Retinal pigment epithelial cell (primary cell): ENCODE results near the gene SNRK.
A peak's percentile ranks its signal among the peaks of the same experiment; 100 is the strongest.

Experiments
- DNase-seq: peaks from one replicate; pipeline ENCODE4 v3.0.0-alpha.2; 2010; ENCODE audit warnings: low read depth
- H3K4me3 ChIP-seq: 2 replicates; pipeline ENCODE4 v1.5.1; 2011; ENCODE audit warnings: mild to moderate bottlenecking, low read length, control low read depth, moderate library complexity
- TF ChIP-seq, protein P1 (sequence below): conservative IDR thresholded peaks from 2 replicates; pipeline ENCODE4 v1.5.1; 2011; ENCODE audit warnings: low read depth, low read length, control low read depth, inconsistent platforms

The SNRK gene

DNA sequence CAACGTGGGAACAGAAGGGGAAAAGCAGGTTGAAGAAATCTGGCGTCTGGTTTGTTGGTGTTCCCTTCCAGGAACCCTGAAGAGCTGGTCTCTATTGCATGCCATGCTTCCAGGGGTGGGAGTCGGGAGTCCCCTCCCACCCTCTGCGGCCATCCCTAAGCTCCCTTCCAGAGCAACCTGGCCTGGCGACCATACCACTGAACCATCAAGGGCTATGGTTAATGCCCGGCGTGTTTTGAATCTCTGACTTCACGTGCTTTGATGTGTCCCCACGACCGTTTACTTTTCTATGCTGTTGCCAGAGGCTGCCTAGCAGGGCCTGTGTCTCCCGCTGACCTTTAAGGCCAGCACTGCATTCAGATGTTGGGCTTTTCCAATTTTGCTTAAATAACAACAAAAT is 696 bp upstream of the SNRK start:
- DNase-seq: no peak
- peak overlapping the region; percentile 76 for H3K4me3 ChIP-seq
- TF ChIP-seq, protein P1, sequence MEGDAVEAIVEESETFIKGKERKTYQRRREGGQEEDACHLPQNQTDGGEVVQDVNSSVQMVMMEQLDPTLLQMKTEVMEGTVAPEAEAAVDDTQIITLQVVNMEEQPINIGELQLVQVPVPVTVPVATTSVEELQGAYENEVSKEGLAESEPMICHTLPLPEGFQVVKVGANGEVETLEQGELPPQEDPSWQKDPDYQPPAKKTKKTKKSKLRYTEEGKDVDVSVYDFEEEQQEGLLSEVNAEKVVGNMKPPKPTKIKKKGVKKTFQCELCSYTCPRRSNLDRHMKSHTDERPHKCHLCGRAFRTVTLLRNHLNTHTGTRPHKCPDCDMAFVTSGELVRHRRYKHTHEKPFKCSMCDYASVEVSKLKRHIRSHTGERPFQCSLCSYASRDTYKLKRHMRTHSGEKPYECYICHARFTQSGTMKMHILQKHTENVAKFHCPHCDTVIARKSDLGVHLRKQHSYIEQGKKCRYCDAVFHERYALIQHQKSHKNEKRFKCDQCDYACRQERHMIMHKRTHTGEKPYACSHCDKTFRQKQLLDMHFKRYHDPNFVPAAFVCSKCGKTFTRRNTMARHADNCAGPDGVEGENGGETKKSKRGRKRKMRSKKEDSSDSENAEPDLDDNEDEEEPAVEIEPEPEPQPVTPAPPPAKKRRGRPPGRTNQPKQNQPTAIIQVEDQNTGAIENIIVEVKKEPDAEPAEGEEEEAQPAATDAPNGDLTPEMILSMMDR: no peak

DNA sequence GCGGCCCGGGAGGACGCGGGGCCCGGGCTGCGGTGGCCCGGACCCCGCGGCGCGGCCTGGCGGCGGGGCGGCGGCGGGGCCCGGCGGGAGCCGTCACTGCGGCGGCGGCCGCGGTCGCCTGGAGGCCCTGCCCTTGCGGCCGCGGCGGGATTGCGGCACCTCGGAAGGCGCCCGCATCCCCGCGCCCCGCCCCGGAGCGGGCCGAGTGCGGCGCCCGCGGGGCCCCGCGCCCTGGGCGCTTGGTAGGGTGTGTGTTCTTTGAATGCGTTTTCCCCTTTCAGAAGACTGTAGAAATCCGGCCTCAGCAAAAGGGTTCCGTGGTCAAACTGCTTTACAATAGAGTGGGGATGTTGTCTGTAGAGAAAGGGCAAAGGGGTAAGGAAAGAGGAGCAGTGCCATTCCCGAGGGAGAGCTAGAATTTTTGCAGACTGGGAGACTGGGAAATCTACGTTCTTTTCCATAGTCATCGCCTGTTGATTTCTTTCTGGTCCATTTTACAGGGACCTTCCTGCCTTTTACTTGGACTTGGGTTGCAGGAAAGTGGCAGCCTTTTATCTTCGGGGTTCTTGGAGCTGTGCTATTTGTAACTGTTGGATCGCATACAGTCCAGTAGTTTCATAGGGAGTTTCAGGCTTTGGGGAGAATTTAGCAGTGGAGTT is 630 bp downstream of the SNRK start:
- TF ChIP-seq, protein P1: no peak
- no peak for DNase-seq
- H3K4me3 ChIP-seq: peak overlapping the region; percentile 93

DNA sequence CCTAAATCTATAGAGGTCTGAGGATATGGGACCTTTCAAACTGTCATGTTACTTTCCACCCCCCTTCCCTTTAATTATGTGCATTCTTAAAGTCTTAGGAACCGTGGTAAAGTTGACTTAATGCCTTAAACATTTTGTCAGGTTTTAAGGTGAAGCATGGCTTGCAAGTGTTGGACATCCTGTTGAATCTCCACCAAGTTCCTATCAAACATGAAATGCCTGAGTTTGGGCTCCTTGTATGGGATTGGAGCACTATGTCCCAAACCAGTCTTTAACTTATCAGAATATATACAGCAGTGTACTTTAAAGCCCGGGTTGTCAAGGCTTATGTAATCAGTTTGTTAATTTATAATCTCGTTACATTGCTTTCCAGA is 1.1 kb downstream of the SNRK start:
- no peak for DNase-seq
- peak overlapping the region; percentile 93 for H3K4me3 ChIP-seq
- TF ChIP-seq, protein P1: no peak

DNA sequence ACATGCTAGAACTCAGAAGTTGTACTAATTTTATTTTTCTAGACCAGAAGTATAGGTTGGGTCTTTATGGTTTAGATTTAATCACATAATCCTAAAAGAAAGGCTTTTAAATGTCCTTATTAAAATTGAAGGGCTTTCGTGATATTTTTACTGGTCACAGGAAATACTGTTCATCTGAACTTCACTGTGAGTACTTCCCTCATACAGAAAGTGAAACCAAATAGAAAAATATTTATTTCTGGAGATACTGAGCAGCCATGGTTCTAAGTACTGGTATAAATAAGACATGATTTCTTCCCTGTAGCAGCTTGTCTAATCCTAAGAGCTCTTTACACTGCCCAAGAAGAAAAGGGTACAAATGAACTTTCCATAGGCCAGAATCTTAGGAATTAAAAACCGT is 2.0 kb downstream of the SNRK start:
- no peak for DNase-seq
- peak overlapping the region; percentile 32 for H3K4me3 ChIP-seq
- TF ChIP-seq, protein P1: no peak

DNA sequence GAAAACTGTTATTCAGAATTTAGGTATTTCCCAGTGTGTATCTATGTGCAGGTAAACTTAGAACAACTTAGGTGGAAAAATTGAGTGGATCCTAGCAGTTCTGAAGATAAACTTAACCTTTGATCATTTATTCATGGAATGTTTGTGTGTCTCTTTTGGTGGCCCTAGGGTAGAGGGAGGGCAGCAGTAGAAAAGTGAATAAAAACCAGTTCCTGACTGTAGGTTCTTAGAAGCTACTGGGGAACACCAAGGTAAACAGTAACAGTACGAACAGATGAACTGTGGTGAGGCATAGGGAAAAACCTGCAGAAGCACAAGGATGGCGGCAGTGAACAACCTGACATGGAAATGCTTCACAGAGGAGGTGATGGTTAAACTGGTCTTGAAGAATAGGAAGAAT is 2.5 kb downstream of the SNRK start:
- TF ChIP-seq, protein P1: no peak
- no peak for DNase-seq
- peak overlapping the region; percentile 32 for H3K4me3 ChIP-seq

DNA sequence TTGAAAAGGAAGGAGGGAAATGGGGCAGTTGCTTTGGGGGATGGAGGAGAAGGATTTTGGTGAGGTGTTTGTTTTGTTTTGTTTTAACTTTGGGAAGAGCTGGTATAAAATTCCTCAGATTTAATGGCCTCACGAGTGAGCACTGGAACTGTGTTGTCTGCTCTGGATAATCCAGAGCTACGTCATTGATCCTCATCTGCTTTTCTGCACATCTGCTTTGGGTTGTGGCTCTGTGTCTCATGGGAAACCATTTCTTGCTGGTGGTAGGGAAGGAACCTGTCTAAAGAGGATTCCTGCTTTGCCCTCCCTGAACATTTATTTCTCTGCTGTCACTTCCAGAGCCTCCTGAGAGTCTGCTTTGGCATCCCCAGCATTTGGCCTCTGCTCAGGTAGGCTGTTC is 3.1 kb downstream of the SNRK start:
- TF ChIP-seq, protein P1: no peak
- no peak for DNase-seq
- H3K4me3 ChIP-seq: no peak overlapping the region

DNA sequence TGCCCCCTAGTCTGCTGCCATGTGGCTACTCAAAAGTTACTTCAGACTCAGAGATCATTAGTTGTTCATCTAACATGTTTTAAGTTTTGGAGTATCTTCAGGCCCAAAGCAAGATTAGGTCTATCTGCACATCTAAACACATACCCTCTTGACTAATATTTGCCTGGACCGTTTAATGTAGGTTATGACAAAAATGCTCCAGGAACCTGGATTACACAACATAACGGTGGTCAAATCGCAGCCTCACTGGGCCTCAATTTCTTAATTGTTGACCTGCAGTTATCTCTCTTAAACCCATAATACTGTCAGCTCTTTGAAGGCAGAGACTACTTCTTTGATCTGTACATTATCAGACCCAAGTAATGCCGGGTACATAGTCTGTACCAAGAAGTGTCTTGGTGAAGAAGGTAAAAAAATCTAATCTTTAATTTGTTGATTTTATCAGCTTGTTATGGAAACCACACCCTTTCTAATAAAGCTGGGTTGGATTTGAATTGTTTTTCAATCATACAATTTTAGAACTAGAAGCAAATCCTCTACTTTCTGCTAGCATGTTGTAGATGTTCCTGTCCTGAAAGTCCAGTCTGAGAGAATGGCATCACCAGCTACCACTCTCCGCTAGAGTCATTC is 3.6 kb downstream of the SNRK start:
- H3K4me3 ChIP-seq: no peak overlapping the region
- TF ChIP-seq, protein P1: no peak
- no peak for DNase-seq
